Ishikawa (cell line): ENCODE measurements around the gene CAMTA1.
A peak's percentile ranks its signal among the peaks of the same experiment; 100 is the strongest.

Source experiments
- CEBPB ChIP-seq: IDR thresholded peaks from 2 replicates; pipeline ENCODE4 v1.6.1; 2012
- CREB1 ChIP-seq: IDR thresholded peaks from 2 replicates; pipeline ENCODE4 v1.6.1; 2012; ENCODE audit warnings: low read depth
- EGR1 ChIP-seq: IDR thresholded peaks from 2 replicates; pipeline ENCODE4 v1.6.1; 2012
- EP300 ChIP-seq: IDR thresholded peaks from 2 replicates; pipeline ENCODE4 v1.6.1; 2012; ENCODE audit warnings: borderline replicate concordance
- FOXM1 ChIP-seq: IDR thresholded peaks from 2 replicates; pipeline ENCODE4 v1.6.1; 2012; ENCODE audit warnings: low read depth, borderline replicate concordance
- MAX ChIP-seq: IDR thresholded peaks from 2 replicates; pipeline ENCODE4 v1.6.1; 2012
- NFIC ChIP-seq: IDR thresholded peaks from 2 replicates; pipeline ENCODE4 v1.6.1; 2012
- RAD21 ChIP-seq: IDR thresholded peaks from 2 replicates; pipeline ENCODE4 v1.6.1; 2012; ENCODE audit warnings: low read depth
- TAF1 ChIP-seq: IDR thresholded peaks from 2 replicates; pipeline ENCODE4 v1.6.1; 2012; ENCODE audit warnings: low read depth, mild to moderate bottlenecking
- TCF12 ChIP-seq: IDR thresholded peaks from 2 replicates; pipeline ENCODE4 v1.6.1; 2012; ENCODE audit warnings: low read depth
- TEAD4 ChIP-seq: IDR thresholded peaks from 2 replicates; pipeline ENCODE4 v1.6.1; 2012
- YY1 ChIP-seq: IDR thresholded peaks from 2 replicates; pipeline ENCODE4 v1.6.1; 2012; ENCODE audit warnings: low read depth
- ZBTB7A ChIP-seq: IDR thresholded peaks from 2 replicates; pipeline ENCODE4 v1.6.1; 2012; ENCODE audit warnings: low read depth
- TF ChIP-seq, protein P1 (sequence below): IDR thresholded peaks from 2 replicates; pipeline ENCODE4 v1.6.1; 2012
- TF ChIP-seq, protein P2 (sequence below): IDR thresholded peaks from 2 replicates; pipeline ENCODE4 v1.6.1; 2012; ENCODE audit warnings: low read depth, mild to moderate bottlenecking

The CAMTA1 gene

GRCh38 chr1:7208647-7209180 is 423.5 kb downstream of the CAMTA1 start:
- TF ChIP-seq FOXM1 (no peak), NFIC (no peak), CEBPB (no peak), EGR1 (no peak), TEAD4 (no peak), MAX (no peak), ZBTB7A (no peak), TAF1 (no peak), EP300 (no peak), CREB1 (no peak), TCF12 (no peak)
- TF ChIP-seq, protein P1, sequence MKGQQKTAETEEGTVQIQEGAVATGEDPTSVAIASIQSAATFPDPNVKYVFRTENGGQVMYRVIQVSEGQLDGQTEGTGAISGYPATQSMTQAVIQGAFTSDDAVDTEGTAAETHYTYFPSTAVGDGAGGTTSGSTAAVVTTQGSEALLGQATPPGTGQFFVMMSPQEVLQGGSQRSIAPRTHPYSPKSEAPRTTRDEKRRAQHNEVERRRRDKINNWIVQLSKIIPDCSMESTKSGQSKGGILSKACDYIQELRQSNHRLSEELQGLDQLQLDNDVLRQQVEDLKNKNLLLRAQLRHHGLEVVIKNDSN: no peak

- TF ChIP-seq, protein P2, sequence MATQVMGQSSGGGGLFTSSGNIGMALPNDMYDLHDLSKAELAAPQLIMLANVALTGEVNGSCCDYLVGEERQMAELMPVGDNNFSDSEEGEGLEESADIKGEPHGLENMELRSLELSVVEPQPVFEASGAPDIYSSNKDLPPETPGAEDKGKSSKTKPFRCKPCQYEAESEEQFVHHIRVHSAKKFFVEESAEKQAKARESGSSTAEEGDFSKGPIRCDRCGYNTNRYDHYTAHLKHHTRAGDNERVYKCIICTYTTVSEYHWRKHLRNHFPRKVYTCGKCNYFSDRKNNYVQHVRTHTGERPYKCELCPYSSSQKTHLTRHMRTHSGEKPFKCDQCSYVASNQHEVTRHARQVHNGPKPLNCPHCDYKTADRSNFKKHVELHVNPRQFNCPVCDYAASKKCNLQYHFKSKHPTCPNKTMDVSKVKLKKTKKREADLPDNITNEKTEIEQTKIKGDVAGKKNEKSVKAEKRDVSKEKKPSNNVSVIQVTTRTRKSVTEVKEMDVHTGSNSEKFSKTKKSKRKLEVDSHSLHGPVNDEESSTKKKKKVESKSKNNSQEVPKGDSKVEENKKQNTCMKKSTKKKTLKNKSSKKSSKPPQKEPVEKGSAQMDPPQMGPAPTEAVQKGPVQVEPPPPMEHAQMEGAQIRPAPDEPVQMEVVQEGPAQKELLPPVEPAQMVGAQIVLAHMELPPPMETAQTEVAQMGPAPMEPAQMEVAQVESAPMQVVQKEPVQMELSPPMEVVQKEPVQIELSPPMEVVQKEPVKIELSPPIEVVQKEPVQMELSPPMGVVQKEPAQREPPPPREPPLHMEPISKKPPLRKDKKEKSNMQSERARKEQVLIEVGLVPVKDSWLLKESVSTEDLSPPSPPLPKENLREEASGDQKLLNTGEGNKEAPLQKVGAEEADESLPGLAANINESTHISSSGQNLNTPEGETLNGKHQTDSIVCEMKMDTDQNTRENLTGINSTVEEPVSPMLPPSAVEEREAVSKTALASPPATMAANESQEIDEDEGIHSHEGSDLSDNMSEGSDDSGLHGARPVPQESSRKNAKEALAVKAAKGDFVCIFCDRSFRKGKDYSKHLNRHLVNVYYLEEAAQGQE: no peak
- TF ChIP-seq NFIC: no peak
- no peak for TF ChIP-seq MAX
- TF ChIP-seq EP300: no peak
- no peak for TF ChIP-seq FOXM1
- TF ChIP-seq, protein P1: no peak
- TF ChIP-seq RAD21: no peak
- no peak for TF ChIP-seq TAF1
- no peak for TF ChIP-seq EGR1
- no peak for TF ChIP-seq CEBPB
- no peak for TF ChIP-seq ZBTB7A
- TF ChIP-seq TEAD4: no peak
- TF ChIP-seq CREB1: no peak
- no peak for TF ChIP-seq YY1
These were observed 424.1 kb downstream of the CAMTA1 start for GRCh38 chr1:7209336-7209735.

GRCh38 chr1:7218210-7218832 is 433.1 kb downstream of the CAMTA1 start:
- TF ChIP-seq RAD21 (peak; percentile 83), EGR1 (no peak), TAF1 (no peak)

DNA sequence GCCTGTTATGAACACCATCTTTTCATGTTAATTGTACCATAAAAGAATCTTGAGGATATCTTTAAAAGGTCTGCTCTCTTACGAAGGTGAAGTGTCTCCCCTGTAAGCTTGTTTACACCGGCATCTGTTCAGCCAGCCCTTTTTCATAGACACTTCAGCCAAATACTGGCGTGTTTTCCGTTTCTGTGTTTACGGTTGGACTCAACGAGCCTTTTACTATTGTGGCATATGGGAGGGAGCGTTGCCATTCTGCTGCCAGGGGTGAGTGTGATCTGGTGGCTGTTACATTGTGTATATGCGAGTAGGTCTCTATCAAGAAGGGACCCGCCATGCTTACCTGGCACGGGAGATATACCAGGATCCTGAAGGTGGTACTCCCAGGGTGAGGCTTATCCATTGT is 433.8 kb downstream of the CAMTA1 start:
- TF ChIP-seq NFIC (no peak), RAD21 (no peak), TAF1 (no peak)
- TF ChIP-seq, protein P1: no peak

DNA sequence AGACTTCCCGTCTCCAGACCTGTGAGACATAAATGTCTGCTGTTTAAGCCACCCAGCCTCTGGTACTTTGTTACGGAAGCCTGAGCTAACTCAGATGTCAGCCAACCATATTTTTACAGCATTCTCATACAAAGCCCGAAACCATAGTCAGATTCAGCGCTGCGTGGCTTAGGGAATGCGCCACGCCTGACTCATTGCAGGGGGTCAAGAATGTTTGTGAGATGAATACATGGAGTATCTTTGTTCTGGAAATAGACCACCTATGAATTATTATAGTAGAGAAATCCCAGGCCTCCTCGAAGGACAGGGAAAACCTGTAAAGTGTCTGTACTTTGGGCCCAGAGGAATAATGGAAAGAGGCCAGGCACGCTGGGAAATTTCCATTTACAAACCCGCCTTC is 434.8 kb downstream of the CAMTA1 start:
- TF ChIP-seq EGR1 (no peak), YY1 (no peak), TCF12 (no peak), TAF1 (no peak), CEBPB (no peak), MAX (no peak), CREB1 (no peak), ZBTB7A (no peak), FOXM1 (no peak), EP300 (no peak), NFIC (no peak), RAD21 (no peak), TEAD4 (no peak)
- TF ChIP-seq, protein P1: no peak
- TF ChIP-seq, protein P2: no peak
